ENCODE results near the gene EZR. TPM values are rescaled to one million over a fixed set of nuclear protein-coding genes. Genes with fewer than 3 reads are reported as not detected.

Gene EZR
- total RNA-seq, 1 experiment from 2014 or later: 277 TPM

- no peak for DNase-seq (ENCODE audit: low spot score)
Measured at GRCh38 chr6:158777510-158777909, 41.7 kb downstream of the EZR start.

DNA sequence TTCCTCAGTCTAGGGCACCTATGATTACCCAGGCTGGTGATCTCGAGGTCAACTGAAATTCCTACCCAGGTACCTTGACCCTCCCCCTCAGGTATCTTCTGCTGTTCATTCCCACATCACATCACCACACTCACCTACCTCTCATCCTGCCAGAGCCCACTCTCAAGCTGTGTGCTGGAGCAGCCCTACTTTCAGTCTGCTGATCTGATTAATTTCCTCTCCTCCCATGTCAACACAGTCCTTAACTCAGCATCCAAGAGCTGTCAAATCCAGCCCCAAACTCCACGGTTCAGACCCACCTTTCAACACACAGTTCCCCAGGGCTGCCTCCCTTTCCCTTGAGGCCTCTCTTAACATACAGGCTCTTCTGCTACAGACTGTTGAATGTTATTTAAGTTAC is 42.4 kb downstream of the EZR start:
- no peak for DNase-seq (ENCODE audit: low spot score)

- no peak for DNase-seq (ENCODE audit: low spot score)
Measured at GRCh38 chr6:158775832-158776231, 43.3 kb downstream of the EZR start.

DNA sequence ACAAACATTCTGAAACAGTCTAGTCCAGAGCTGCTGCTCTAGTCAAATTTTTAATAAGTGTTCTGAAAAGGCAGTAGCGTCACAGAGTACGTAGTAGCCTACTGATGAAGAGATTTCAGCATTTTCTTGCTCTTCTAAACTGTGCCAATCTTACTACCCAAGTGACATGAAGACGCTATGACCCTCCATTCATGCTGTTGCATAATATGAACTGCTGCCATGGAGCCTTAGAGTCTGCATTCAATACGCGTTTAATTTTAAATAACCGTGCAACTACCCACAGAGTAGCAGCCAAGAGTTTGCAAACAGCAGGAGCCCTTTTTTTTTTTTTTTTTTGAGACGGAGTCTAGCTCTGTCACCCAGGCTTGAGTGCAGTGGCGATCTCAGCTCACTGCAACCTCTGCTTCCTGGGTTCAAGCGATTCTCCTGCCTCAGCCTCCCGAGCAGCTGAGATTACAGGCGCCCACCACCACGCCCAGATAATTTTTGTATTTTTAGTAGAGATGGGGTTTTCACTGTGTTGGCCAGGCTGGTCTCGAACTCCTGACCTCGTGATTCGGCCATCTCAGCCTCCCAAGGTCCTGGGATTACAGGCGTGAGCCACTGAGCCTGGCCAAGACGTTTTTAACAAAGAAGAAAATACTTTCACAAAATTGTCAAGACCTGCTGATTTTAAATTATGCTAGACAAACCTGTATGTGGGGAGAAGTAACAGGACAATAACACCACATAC is 44.3 kb downstream of the EZR start:
- DNase-seq (ENCODE audit: low spot score): no peak

- DNase-seq (ENCODE audit: low spot score): no peak
Measured at GRCh38 chr6:158773581-158774449, 45.4 kb downstream of the EZR start.

GRCh38 chr6:158772851-158773371 is 46.3 kb downstream of the EZR start:
- peak; percentile 88 for DNase-seq (ENCODE audit: low spot score)

GRCh38 chr6:158772172-158772571 is 47.0 kb downstream of the EZR start:
- DNase-seq (ENCODE audit: low spot score): no peak

DNA sequence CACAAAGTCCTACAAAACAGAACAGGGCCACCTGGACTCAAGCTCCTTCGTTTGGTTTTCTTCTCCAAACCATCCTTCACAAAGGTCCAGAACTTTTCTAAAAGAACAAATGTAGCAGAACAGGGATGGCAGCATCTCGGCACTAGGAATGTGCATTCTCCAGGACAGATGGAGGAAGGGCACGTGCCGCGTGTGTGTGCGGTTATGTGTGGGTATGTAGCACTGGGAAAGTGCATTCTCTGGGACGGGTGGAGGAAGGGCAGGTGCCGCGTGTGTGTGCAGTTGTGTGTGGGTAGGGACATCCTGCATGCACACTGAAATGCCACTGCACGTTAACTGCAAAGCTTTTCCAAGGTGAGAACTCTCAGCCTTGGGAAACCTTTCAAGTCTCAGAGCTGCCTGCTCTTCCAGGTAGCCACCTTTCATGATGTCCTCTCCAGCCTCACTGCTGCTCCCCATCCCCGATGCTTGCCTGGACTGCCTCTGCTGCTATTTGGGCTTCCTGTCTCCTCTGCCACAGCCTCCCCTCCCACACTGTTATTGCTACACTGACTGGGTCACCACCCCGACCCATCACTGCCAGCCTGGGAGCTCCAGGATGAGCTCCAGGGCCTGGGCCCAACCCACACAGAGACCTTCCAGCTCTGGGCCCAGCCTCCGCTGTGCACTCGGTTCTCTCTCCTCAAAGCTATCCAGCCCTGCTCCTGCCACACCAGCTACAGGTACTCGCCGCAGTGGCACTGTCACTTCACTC is 47.6 kb downstream of the EZR start:
- DNase-seq (ENCODE audit: low spot score): no peak

GRCh38 chr6:158770533-158771330 is 48.4 kb downstream of the EZR start:
- no peak for DNase-seq (ENCODE audit: low spot score)

DNA sequence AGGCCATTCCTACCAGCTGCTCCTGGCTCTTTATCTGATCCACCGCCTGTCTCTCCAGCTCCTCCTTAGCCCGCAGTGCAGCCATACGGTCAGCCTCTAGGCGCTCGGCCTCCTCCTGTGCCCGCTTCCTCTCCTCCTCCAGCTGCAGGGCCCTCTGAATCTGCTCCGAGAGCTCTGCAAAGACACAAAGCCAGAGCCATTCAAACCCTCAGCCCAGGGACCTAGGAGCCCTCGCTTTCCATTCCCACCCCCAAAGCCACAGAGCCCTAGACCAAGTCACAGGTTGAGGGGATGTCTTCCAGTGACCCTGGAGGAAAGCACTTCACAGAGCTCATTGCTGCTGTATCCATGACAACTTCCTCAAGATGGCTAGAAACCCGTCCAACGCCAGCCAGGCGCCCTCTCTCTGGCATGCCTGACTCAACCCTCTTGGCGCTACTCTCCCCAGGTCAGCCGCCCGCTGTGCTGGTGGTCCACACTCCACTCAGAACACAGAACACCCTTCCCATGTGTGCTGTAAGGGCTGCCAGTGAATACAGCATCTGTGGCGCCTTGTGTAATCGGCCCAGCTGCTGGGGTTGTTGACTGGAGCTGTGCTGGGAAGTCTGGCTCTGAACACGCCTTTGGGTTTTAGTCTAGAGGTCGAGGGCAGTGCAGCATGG is 49.3 kb downstream of the EZR start:
- DNase-seq (ENCODE audit: low spot score): no peak

- DNase-seq (ENCODE audit: low spot score): no peak
Measured at GRCh38 chr6:158769234-158769770, 49.9 kb downstream of the EZR start.

- DNase-seq (ENCODE audit: low spot score): no peak
Measured at GRCh38 chr6:158768436-158768835, 50.7 kb downstream of the EZR start.

GRCh38 chr6:158767709-158768108 is 51.5 kb downstream of the EZR start:
- DNase-seq (ENCODE audit: low spot score): no peak

GRCh38 chr6:158766621-158767455 is 52.3 kb downstream of the EZR start:
- DNase-seq (ENCODE audit: low spot score): no peak

- DNase-seq (ENCODE audit: low spot score): no peak
Measured at GRCh38 chr6:158765499-158766068, 53.6 kb downstream of the EZR start.

GRCh38 chr6:158764926-158765325 is 54.2 kb downstream of the EZR start:
- DNase-seq (ENCODE audit: low spot score): no peak

DNA sequence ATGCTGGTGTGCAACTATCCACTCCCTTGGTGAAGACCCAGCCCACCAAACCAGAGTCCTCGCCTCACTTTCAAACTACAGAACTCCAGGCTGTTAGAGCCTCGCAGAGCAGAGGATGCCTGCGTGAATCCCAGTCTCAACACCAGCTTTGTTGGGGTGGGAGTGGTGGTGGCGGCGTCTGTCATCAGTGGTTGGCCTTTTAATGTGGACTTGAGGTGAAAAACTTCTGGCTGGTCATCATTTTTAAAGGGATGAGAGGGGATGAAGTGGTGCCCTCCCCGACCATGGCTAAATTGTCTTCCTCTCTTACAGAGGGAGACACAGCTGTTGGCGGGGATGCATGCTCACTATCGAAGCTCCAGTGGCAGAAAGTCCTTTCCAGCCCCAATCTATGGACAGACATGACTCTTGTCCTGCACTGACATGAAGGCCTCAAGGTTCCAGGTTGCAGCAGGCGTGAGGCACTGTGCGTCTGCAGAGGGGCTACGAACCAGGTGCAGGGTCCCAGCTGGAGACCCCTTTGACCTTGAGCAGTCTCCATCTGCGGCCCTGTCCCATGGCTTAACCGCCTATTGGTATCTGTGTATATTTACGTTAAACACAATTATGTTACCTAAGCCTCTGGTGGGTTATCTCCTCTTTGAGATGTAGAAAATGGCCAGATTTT is 54.9 kb downstream of the EZR start:
- no peak for DNase-seq (ENCODE audit: low spot score)

DNA sequence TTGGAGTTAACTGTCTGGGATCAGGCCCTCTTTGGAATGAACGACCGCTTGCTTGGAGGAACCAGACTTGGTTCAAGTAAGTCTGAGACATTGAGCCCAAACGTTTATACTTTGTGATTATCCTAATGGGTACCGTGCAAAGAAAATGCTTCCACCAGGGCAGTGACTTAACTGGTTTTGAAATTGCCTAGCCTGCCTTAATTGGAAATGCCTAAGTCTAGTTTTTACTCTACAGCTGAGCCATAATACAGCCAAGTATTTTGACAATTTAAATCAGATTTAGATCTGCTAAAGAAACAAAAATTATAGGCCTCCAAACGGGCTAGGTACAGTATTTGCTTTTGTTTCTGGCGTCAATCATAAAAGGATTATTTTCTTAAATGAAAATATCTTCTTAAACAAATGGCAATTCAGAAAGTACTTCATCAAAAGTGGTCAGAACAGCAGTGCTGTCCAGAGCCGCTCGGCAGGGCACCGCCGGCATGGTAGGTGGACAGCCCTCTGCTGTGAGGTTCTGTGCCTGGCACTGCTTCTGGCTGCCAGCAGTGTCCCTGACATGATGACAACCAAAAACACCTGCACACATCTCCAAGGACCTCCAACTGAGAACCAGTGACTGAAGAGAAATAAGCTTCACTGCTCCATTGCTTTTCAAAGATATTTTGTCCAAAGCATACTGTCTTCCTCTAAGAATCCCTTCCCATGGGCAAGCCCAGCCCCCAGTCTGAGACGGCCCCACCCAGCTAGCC is 55.6 kb downstream of the EZR start:
- DNase-seq (ENCODE audit: low spot score): no peak

Data from HT-29 (cell line).